ENCODE data around the gene SFRP2.

GRCh38 chr4:153778383-153778782 lies 10.5 kb downstream of the SFRP2 start:
- TF ChIP-seq CTCF (IDR thresholded peaks at IDR 0.05) (no peak), EZH2 (IDR thresholded peaks at IDR 0.05) (no peak), EZH2phosphoT487 (IDR thresholded peaks at IDR 0.05) (no peak)
